GM12878 (cell line): Measurements from ENCODE around the gene CD209. TPM values are rescaled to one million over a fixed set of nuclear protein-coding genes. Genes with fewer than 3 reads are reported as not detected.

Source experiments
- ATAC-seq: fragments of 200-7000 bp; cut with Tn5 transposase; 3 replicates; pipeline ENCODE4 v1.9.1; 2020; ENCODE audit warnings: mild to moderate bottlenecking, moderate library complexity
- BruUV-seq: library from RNA; stranded (reverse); fragments of 400-500 nt; replicated peaks from 2 replicates; lab custom pipeline; 2021; lab: Mats Ljungman, UMichigan
- CTCF ChIA-PET: fragments of 300-600 bp; sonication (Branson Sonifier 250); formaldehyde crosslinking; extraction: SDS; loops from one replicate; lab custom pipeline; 2021; ENCODE audit warnings: inconsistent platforms; lab: Yijun Ruan, JAX
- POLR2A ChIA-PET: fragments of 350-600 bp; formaldehyde crosslinking; extraction: SDS; loops from one replicate; lab custom pipeline; 2021; ENCODE audit warnings: inconsistent platforms; lab: Charles Lee
- RAD21 ChIA-PET: fragments of 300-600 bp; sonication (Branson Sonifier 250); formaldehyde crosslinking; loops from one replicate; lab custom pipeline; 2023; ENCODE audit warnings: antibody characterized with exemption; ENCODE audit not compliant: unreplicated experiment; lab: Charles Lee
- SMC1A ChIA-PET: fragments of 300-600 bp; sonication (Branson Sonifier 250); formaldehyde crosslinking; loops from one replicate; lab custom pipeline; 2023; ENCODE audit not compliant: unreplicated experiment, uncharacterized antibody; lab: Charles Lee
- DNase-seq: peaks from one replicate; pipeline ENCODE4 v3.0.0-alpha.2; 2011; ENCODE audit warnings: low read depth, low spot score
- FAIRE-seq: peaks from 3 replicates; lab custom pipeline; 2011; peaks lifted over from hg19 to GRCh38; lab: Jason Lieb, UNC
- H2AFZ ChIP-seq: 2 replicates; pipeline ENCODE4 v1.6.0; 2011; ENCODE audit warnings: low read depth, low read length, control low read depth; ENCODE audit not compliant: control insufficient read depth
- H3K27ac ChIP-seq: 2 replicates; pipeline ENCODE4 v1.5.1; 2011; ENCODE audit warnings: control low read depth; ENCODE audit not compliant: control insufficient read depth, insufficient read depth
- H3K27me3 ChIP-seq, 2 experiments: replicated peaks in 1 of 2; 2 replicates each; pipeline versions ENCODE4 v1.6.0 to v1.6.1; 2011; ENCODE audit warnings: low read length in 1 of 2; ENCODE audit not compliant: control insufficient read depth in 2 of 2, insufficient read depth in 2 of 2
- H3K36me3 ChIP-seq, 2 experiments: 2 replicates each; pipeline ENCODE4 v1.5.1; 2011; ENCODE audit warnings: low read length in 1 of 2; ENCODE audit not compliant: control insufficient read depth in 2 of 2, insufficient read depth in 2 of 2
- H3K4me1 ChIP-seq: 2 replicates; pipeline ENCODE4 v1.6.1; 2011; ENCODE audit warnings: mild to moderate bottlenecking, low read length, moderate library complexity, mixed read lengths; ENCODE audit not compliant: control insufficient read depth, insufficient read depth
- H3K4me2 ChIP-seq: 2 replicates; pipeline ENCODE4 v1.6.0; 2011; ENCODE audit warnings: control low read depth; ENCODE audit not compliant: control insufficient read depth, insufficient read depth
- H3K4me3 ChIP-seq: fragments of 200-600 bp; sonication (generic); 2 replicates; pipeline ENCODE4 v1.5.1; 2016
- H3K79me2 ChIP-seq: 2 replicates; pipeline ENCODE4 v1.6.0; 2011; ENCODE audit warnings: low read length; ENCODE audit not compliant: control insufficient read depth, insufficient read depth
- H3K9ac ChIP-seq: 2 replicates; pipeline ENCODE4 v1.8.0; 2011; ENCODE audit warnings: low read length, control low read depth, mixed read lengths; ENCODE audit not compliant: control insufficient read depth, insufficient read depth
- H3K9me3 ChIP-seq: replicated peaks from 3 replicates; pipeline ENCODE4 v1.5.1; 2011; ENCODE audit warnings: mild to moderate bottlenecking, low read length; ENCODE audit not compliant: control insufficient read depth, insufficient read depth
- H4K20me1 ChIP-seq: 2 replicates; pipeline ENCODE4 v1.6.0; 2011; ENCODE audit not compliant: control insufficient read depth, insufficient read depth
- E2F4 ChIP-seq: IDR thresholded peaks from 2 replicates; pipeline ENCODE4 v1.6.1; 2012; ENCODE audit warnings: low read depth, low read length, improper control_type of control experiment
- HDAC2 ChIP-seq: fragments of 200-600 bp; sonication (generic); IDR thresholded peaks from 2 replicates; pipeline ENCODE4 v1.6.1; 2017
- IRF4 ChIP-seq: IDR thresholded peaks from 2 replicates; pipeline ENCODE4 v1.6.1; 2011; ENCODE audit warnings: low read depth, low read length
- MAX ChIP-seq: IDR thresholded peaks from 2 replicates; pipeline ENCODE4 v1.6.1; 2012; ENCODE audit warnings: low read depth, low read length, improper control_type of control experiment
- NFXL1 ChIP-seq: fragments of 450-650 bp; IDR thresholded peaks from 2 replicates; pipeline ENCODE4 v1.6.1; 2017; ENCODE audit warnings: antibody characterized with exemption, mild to moderate bottlenecking, borderline replicate concordance
- NR2C2 ChIP-seq: IDR thresholded peaks from 2 replicates; pipeline ENCODE4 v1.6.1; 2011; ENCODE audit warnings: borderline replicate concordance, low read depth; ENCODE audit not compliant: control insufficient read depth, insufficient read length
- POLR2AphosphoS2 ChIP-seq: IDR thresholded peaks from 2 replicates; pipeline ENCODE4 v1.6.1; 2011; ENCODE audit warnings: low read depth, mild to moderate bottlenecking, low read length, improper control_type of control experiment, moderate library complexity
- SIN3A ChIP-seq: IDR thresholded peaks from 2 replicates; pipeline ENCODE4 v1.6.1; 2012; ENCODE audit warnings: low read depth, low read length, improper control_type of control experiment
- TCF12 ChIP-seq: IDR thresholded peaks from 2 replicates; pipeline ENCODE4 v1.6.1; 2011; ENCODE audit warnings: low read depth, mild to moderate bottlenecking, low read length
- ZBED1 ChIP-seq: IDR thresholded peaks from 2 replicates; pipeline ENCODE4 v1.6.1; 2016; ENCODE audit warnings: borderline replicate concordance
- WGBS: methylation state at CpG from one replicate; pipeline ENCODE4 v1.1.6; 2016; ENCODE audit warnings: low lambda C conversion rate; ENCODE audit not compliant: insufficient replicate concordance, insufficient coverage; ENCODE audit errors: missing lambda C conversion rate; 5-methylcytosine and 5-hydroxymethylcytosine counted together
- in situ Hi-C: fragments of 300-500 bp; cut with MboI; formaldehyde crosslinking; loops from 9 replicates; pipeline ENCODE4 v1.14.3; 2018; ENCODE audit warnings: mixed read lengths
- intact Hi-C: fragments of 100-400 bp; cut with micrococcal nuclease; formaldehyde crosslinking; loops from one replicate; pipeline ENCODE4 v1.14.2; 2022; ENCODE audit not compliant: unreplicated experiment
- polyA plus RNA-seq, 11 experiments: library from polyadenylated mRNA; depleted of rRNA in 4 of 11; unstranded in 6 of 11; stranded (reverse) in 5 of 11; fragments of >200 nt; fragmentation: Nextera tagmentation in 4 of 11; fragmentation: Illumina TruSeq in 1 of 11; extraction: Ambion mirVana in 4 of 11; extraction: Trizol in 1 of 11; gene quantifications; 1 replicate in 1 of 11; 2 replicates in 10 of 11; pipeline versions ENCODE4 v1.2.1 to v1.2.3, GENCODE V29; 2011 to 2016; ENCODE audit warnings: inconsistent platforms in 2 of 11, missing spikeins in 2 of 11, low read depth in 1 of 11
- total RNA-seq, 4 experiments: library from RNA; depleted of rRNA in 3 of 4; stranded (reverse); fragments of >200 nt in 3 of 4; fragmentation: Illumina TruSeq in 1 of 4; extraction: Trizol in 1 of 4; gene quantifications; 2 replicates each; pipeline versions ENCODE4 v1.2.1 to v1.2.3, GENCODE V29; 2013 to 2021
- TF ChIP-seq, protein P1 (sequence below): IDR thresholded peaks from 2 replicates; pipeline ENCODE4 v1.6.1; 2011; ENCODE audit warnings: low read depth, mild to moderate bottlenecking, low read length, moderate library complexity, borderline replicate concordance; ENCODE audit errors: extremely low read depth
- TF ChIP-seq, protein P2 (sequence below), 3 experiments: IDR thresholded peaks in 2 of 3; conservative IDR thresholded peaks in 1 of 3; 2 replicates each; pipeline ENCODE4 v1.5.1; 2011; ENCODE audit warnings: low read depth in 3 of 3, low read length in 3 of 3, mild to moderate bottlenecking in 3 of 3, control low read depth in 2 of 3, moderate library complexity in 2 of 3, inconsistent platforms in 1 of 3, mixed read lengths in 1 of 3; ENCODE audit not compliant: control insufficient read depth in 2 of 3, insufficient read depth in 1 of 3; ENCODE audit errors: extremely low read depth in 1 of 3
- TF ChIP-seq, protein P3 (sequence below): fragments of 450-650 bp; IDR thresholded peaks from 2 replicates; pipeline ENCODE4 v1.6.1; 2017; ENCODE audit warnings: mild to moderate bottlenecking, moderate library complexity

Gene CD209
- total and polyA plus RNA-seq, 10 of the 15 experiments (the other 5 are each of a cell fraction or from before 2014, with no cell fraction given), result 0.04 to 0.21 (median 0.10) TPM; not detected in 3

GRCh38 chr19:7732045-7732444 is 15.3 kb downstream of the CD209 start, which contains the start of gene CLEC4G (continued):
- no peak for TF ChIP-seq NFXL1

DNA sequence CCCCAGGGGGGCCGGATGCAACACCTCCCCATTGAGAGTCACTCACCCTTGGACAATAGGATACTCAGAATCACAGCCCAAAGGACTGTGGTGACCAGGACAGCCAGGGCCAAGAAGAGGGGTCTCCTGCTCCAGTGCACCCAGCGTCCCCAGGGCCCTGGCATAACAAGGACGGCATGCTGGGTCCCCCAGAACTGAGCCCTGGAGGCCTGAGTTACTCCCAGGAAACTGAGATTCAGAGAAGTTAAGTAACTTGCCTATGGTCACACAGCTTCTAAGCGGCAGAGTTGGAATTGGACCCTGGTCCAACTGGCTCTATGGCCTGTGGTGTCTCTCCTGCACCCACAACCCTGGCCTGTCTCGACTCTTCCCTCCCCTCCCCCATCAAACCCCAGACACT is 15.7 kb downstream of the CD209 start:
- Histone ChIP-seq H3K4me2 (no peak overlapping the region), H3K4me1 (no peaks in the 10 kb centered on the region; the same call in none of the 2 replicates), H3K27me3 (peaks cover 4% of the 10 kb centered on the region in 2 experiments; a peak in 3 of 4 replicates), H4K20me1 (no peaks in the 10 kb centered on the region), H3K9me3 (no peaks in the 10 kb centered on the region), H3K4me3 (no peak overlapping the region), H3K79me2 (no peaks in the 10 kb centered on the region), H3K36me3 (no peaks in the 10 kb centered on the region), H3K27ac (no peak overlapping the region), H2AFZ (no peak overlapping the region), H3K9ac (no peak overlapping the region)
- ATAC-seq, result no peak
- BruUV-seq, result no TSS peak
- intact Hi-C loops, result no loop called here
- ChIA-PET RAD21 (no interaction called here), SMC1A (interaction anchor here (0.6 kb wide), 1 partner anchor 163 kb away, joined by 3 read pairs; no protein-coding TSS in a partner anchor), CTCF (no interaction called here), POLR2A (no interaction called here)
- WGBS, result 49% methylated on average over 5 of the region's 5 CpGs
- in situ Hi-C loops, result no loop called here
- FAIRE-seq, result no peak
- DNase-seq, result no peak
- no peak for TF ChIP-seq NR2C2
- no peak for TF ChIP-seq POLR2AphosphoS2
- TF ChIP-seq HDAC2, result no peak
- TF ChIP-seq ZBED1, result no peak
- no peak for TF ChIP-seq TCF12
- TF ChIP-seq, protein P1, sequence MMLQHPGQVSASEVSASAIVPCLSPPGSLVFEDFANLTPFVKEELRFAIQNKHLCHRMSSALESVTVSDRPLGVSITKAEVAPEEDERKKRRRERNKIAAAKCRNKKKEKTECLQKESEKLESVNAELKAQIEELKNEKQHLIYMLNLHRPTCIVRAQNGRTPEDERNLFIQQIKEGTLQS, result no peak
- TF ChIP-seq MAX, result no peak
- no peak for TF ChIP-seq E2F4
- TF ChIP-seq, protein P2, sequence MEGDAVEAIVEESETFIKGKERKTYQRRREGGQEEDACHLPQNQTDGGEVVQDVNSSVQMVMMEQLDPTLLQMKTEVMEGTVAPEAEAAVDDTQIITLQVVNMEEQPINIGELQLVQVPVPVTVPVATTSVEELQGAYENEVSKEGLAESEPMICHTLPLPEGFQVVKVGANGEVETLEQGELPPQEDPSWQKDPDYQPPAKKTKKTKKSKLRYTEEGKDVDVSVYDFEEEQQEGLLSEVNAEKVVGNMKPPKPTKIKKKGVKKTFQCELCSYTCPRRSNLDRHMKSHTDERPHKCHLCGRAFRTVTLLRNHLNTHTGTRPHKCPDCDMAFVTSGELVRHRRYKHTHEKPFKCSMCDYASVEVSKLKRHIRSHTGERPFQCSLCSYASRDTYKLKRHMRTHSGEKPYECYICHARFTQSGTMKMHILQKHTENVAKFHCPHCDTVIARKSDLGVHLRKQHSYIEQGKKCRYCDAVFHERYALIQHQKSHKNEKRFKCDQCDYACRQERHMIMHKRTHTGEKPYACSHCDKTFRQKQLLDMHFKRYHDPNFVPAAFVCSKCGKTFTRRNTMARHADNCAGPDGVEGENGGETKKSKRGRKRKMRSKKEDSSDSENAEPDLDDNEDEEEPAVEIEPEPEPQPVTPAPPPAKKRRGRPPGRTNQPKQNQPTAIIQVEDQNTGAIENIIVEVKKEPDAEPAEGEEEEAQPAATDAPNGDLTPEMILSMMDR (IDR thresholded peaks at IDR 0.05 in 2 of 3, conservative IDR thresholded peaks at IDR 0.05 in 1 of 3; ENCODE audit: control insufficient read depth in 2 of 3, extremely low read depth in 1 of 3, insufficient read depth in 1 of 3, low read depth in 3 of 3, low read length in 3 of 3), result no peak
- no peak for TF ChIP-seq IRF4
- TF ChIP-seq, protein P3, sequence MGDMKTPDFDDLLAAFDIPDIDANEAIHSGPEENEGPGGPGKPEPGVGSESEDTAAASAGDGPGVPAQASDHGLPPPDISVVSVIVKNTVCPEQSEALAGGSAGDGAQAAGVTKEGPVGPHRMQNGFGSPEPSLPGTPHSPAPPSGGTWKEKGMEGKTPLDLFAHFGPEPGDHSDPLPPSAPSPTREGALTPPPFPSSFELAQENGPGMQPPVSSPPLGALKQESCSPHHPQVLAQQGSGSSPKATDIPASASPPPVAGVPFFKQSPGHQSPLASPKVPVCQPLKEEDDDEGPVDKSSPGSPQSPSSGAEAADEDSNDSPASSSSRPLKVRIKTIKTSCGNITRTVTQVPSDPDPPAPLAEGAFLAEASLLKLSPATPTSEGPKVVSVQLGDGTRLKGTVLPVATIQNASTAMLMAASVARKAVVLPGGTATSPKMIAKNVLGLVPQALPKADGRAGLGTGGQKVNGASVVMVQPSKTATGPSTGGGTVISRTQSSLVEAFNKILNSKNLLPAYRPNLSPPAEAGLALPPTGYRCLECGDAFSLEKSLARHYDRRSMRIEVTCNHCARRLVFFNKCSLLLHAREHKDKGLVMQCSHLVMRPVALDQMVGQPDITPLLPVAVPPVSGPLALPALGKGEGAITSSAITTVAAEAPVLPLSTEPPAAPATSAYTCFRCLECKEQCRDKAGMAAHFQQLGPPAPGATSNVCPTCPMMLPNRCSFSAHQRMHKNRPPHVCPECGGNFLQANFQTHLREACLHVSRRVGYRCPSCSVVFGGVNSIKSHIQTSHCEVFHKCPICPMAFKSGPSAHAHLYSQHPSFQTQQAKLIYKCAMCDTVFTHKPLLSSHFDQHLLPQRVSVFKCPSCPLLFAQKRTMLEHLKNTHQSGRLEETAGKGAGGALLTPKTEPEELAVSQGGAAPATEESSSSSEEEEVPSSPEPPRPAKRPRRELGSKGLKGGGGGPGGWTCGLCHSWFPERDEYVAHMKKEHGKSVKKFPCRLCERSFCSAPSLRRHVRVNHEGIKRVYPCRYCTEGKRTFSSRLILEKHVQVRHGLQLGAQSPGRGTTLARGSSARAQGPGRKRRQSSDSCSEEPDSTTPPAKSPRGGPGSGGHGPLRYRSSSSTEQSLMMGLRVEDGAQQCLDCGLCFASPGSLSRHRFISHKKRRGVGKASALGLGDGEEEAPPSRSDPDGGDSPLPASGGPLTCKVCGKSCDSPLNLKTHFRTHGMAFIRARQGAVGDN, result no peak
- TF ChIP-seq SIN3A, result no peak
